HEK293 (cell line): ENCODE measurements around the gene BCAS2.

Experiments
- CTCF ChIA-PET: fragments of 350-600 bp; formaldehyde crosslinking; extraction: SDS; loops from one replicate; lab custom pipeline; 2021; ENCODE audit warnings: antibody characterized with exemption; lab: Yijun Ruan, JAX
- POLR2A ChIA-PET: fragments of 300-600 bp; formaldehyde crosslinking; extraction: SDS; loops from one replicate; lab custom pipeline; 2020; ENCODE audit warnings: antibody characterized with exemption, inconsistent platforms; lab: Yijun Ruan, JAX
- H3K27ac ChIP-seq: fragments of 200-500 bp; sonication (Bioruptor generic); 2 replicates; pipeline ENCODE4 v1.5.1; 2014; ENCODE audit warnings: low read depth, low read length, control low read depth, inconsistent platforms; ENCODE audit errors: extremely low read depth
- H3K36me3 ChIP-seq, 2 experiments: fragments of 200-500 bp in 1 of 2; sonication (Bioruptor generic) in 1 of 2; 1 replicate in 1 of 2; 2 replicates in 1 of 2; pipeline ENCODE4 v1.5.1; 2014 to 2017; ENCODE audit warnings: inconsistent platforms in 2 of 2, low read length in 2 of 2; ENCODE audit not compliant: control insufficient read depth in 2 of 2, insufficient read depth in 1 of 2
- H3K4me1 ChIP-seq: fragments of 200-500 bp; sonication (Bioruptor generic); 2 replicates; pipeline ENCODE4 v1.5.1; 2014; ENCODE audit warnings: mild to moderate bottlenecking, low read length, inconsistent platforms; ENCODE audit not compliant: control insufficient read depth, insufficient read depth
- H3K4me3 ChIP-seq: 2 replicates; pipeline ENCODE4 v1.5.1; 2011; ENCODE audit warnings: low read depth, mild to moderate bottlenecking, control low read depth, low read length, moderate library complexity
- H3K9me3 ChIP-seq: fragments of 200-500 bp; sonication (Bioruptor generic); 2 replicates; pipeline ENCODE4 v1.5.1; 2014; ENCODE audit warnings: low read depth, low read length, inconsistent platforms; ENCODE audit not compliant: control insufficient read depth, insufficient read depth
- EGR2 ChIP-seq: fragments of 450-650 bp; formaldehyde crosslinking; IDR thresholded peaks from 2 replicates; pipeline ENCODE4 v1.5.1; 2016; ENCODE audit warnings: low read depth, missing biosample characterization, missing genetic modification characterization
- HOXA7 ChIP-seq: sonication (generic); formaldehyde crosslinking; IDR thresholded peaks from 2 replicates; pipeline ENCODE4 v1.8.1; 2022; ENCODE audit warnings: missing genetic modification reagents, borderline replicate concordance
- HOXC10 ChIP-seq: sonication (generic); formaldehyde crosslinking; IDR thresholded peaks from 2 replicates; pipeline ENCODE4 v1.8.1; 2023; ENCODE audit warnings: mild to moderate bottlenecking, missing genetic modification reagents
- OVOL3 ChIP-seq: fragments of 450-650 bp; formaldehyde crosslinking; IDR thresholded peaks from 2 replicates; pipeline ENCODE4 v1.5.1; 2016; ENCODE audit warnings: missing biosample characterization, missing genetic modification characterization
- PRDM1 ChIP-seq: fragments of 450-650 bp; formaldehyde crosslinking; IDR thresholded peaks from 2 replicates; pipeline ENCODE4; 2016; ENCODE audit warnings: missing biosample characterization, missing genetic modification characterization
- SCRT1 ChIP-seq: fragments of 450-650 bp; formaldehyde crosslinking; IDR thresholded peaks from 2 replicates; pipeline ENCODE4 v1.5.1; 2016; ENCODE audit warnings: missing biosample characterization, missing genetic modification characterization, borderline replicate concordance
- SP3 ChIP-seq: fragments of 450-650 bp; formaldehyde crosslinking; IDR thresholded peaks from 2 replicates; pipeline ENCODE4 v1.5.1; 2016; ENCODE audit warnings: missing biosample characterization, missing genetic modification characterization
- ZBTB44 ChIP-seq: fragments of 450-650 bp; IDR thresholded peaks from 2 replicates; pipeline ENCODE4 v1.5.1; 2018; ENCODE audit warnings: missing biosample characterization, mild to moderate bottlenecking, missing genetic modification characterization
- ZFP3 ChIP-seq: fragments of 450-650 bp; formaldehyde crosslinking; IDR thresholded peaks from 2 replicates; pipeline ENCODE4 v1.5.1; 2016; ENCODE audit warnings: low read depth, missing biosample characterization, missing genetic modification characterization
- ZFP69B ChIP-seq: fragments of 450-650 bp; formaldehyde crosslinking; IDR thresholded peaks from 2 replicates; pipeline ENCODE4 v1.5.1; 2016; ENCODE audit warnings: missing biosample characterization, missing genetic modification characterization
- ZNF112 ChIP-seq: fragments of 450-650 bp; formaldehyde crosslinking; IDR thresholded peaks from 2 replicates; pipeline ENCODE4 v1.5.0; 2017; ENCODE audit warnings: missing biosample characterization, missing genetic modification characterization
- ZNF280C ChIP-seq: fragments of 450-650 bp; formaldehyde crosslinking; IDR thresholded peaks from 2 replicates; pipeline ENCODE4 v1.5.1; 2016; ENCODE audit warnings: missing biosample characterization, missing genetic modification characterization
- ZNF280D ChIP-seq: fragments of 450-650 bp; formaldehyde crosslinking; IDR thresholded peaks from 2 replicates; pipeline ENCODE4 v1.5.1; 2016; ENCODE audit warnings: missing biosample characterization, missing genetic modification characterization
- ZNF354C ChIP-seq: fragments of 450-650 bp; formaldehyde crosslinking; IDR thresholded peaks from 2 replicates; pipeline ENCODE4 v1.5.1; 2016; ENCODE audit warnings: missing biosample characterization, missing genetic modification characterization, low read depth, borderline replicate concordance
- ZNF473 ChIP-seq: fragments of 450-650 bp; formaldehyde crosslinking; IDR thresholded peaks from 2 replicates; pipeline ENCODE4 v1.5.1; 2017; ENCODE audit warnings: missing biosample characterization, missing genetic modification characterization
- ZNF530 ChIP-seq: fragments of 450-650 bp; formaldehyde crosslinking; IDR thresholded peaks from 2 replicates; pipeline ENCODE4 v1.5.1; 2016; ENCODE audit warnings: low read depth, missing biosample characterization, missing genetic modification characterization
- ZNF571 ChIP-seq: fragments of 450-650 bp; formaldehyde crosslinking; IDR thresholded peaks from 2 replicates; pipeline ENCODE4 v1.5.0; 2017; ENCODE audit warnings: missing biosample characterization, missing genetic modification characterization
- ZNF623 ChIP-seq: fragments of 450-650 bp; formaldehyde crosslinking; IDR thresholded peaks from 2 replicates; pipeline ENCODE4 v1.5.1; 2016; ENCODE audit warnings: missing biosample characterization, missing genetic modification characterization
- ZNF624 ChIP-seq: fragments of 450-650 bp; formaldehyde crosslinking; IDR thresholded peaks from 2 replicates; pipeline ENCODE4 v1.5.1; 2017; ENCODE audit warnings: missing biosample characterization, missing genetic modification characterization
- ZNF664 ChIP-seq: fragments of 450-650 bp; formaldehyde crosslinking; IDR thresholded peaks from 2 replicates; pipeline ENCODE4 v1.5.1; 2016; ENCODE audit warnings: missing biosample characterization, missing genetic modification characterization
- ZNF670 ChIP-seq: fragments of 450-650 bp; formaldehyde crosslinking; IDR thresholded peaks from 2 replicates; pipeline ENCODE4 v1.5.1; 2016; ENCODE audit warnings: missing biosample characterization, missing genetic modification characterization, low read depth
- ZNF677 ChIP-seq: fragments of 450-650 bp; IDR thresholded peaks from 2 replicates; pipeline ENCODE4 v1.5.0; 2018; ENCODE audit warnings: missing biosample characterization, mild to moderate bottlenecking, missing genetic modification characterization, moderate library complexity
- ZNF747 ChIP-seq: fragments of 450-650 bp; formaldehyde crosslinking; IDR thresholded peaks from 2 replicates; pipeline ENCODE4 v1.5.1; 2016; ENCODE audit warnings: missing biosample characterization, missing genetic modification characterization
- ZNF792 ChIP-seq: fragments of 450-650 bp; formaldehyde crosslinking; IDR thresholded peaks from 2 replicates; pipeline ENCODE4 v1.5.1; 2016; ENCODE audit warnings: missing biosample characterization, missing genetic modification characterization
- TF ChIP-seq, protein P1 (sequence below): fragments of 450-650 bp; formaldehyde crosslinking; IDR thresholded peaks from 2 replicates; pipeline ENCODE4 v1.5.1; 2016; ENCODE audit warnings: missing biosample characterization, missing genetic modification characterization
- TF ChIP-seq, protein P2 (sequence below): fragments of 450-650 bp; formaldehyde crosslinking; IDR thresholded peaks from 2 replicates; pipeline ENCODE4 v1.5.1; 2017; ENCODE audit warnings: missing biosample characterization, missing genetic modification characterization

The BCAS2 gene

GRCh38 chr1:114594046-114594445, 12.6 kb upstream of the BCAS2 start:
- H3K4me3 ChIP-seq: no peak overlapping the region
- TF ChIP-seq ZNF677 (tag by site-specific recombination) (no peak), ZNF792 (tag by site-specific recombination) (no peak), ZNF571 (tag by site-specific recombination) (no peak), EGR2 (no peak), ZNF670 (tag by site-specific recombination) (no peak), SCRT1 (no peak), ZNF530 (no peak), ZNF664 (no peak), ZNF624 (tag by site-specific recombination) (no peak), ZFP3 (no peak), ZFP69B (tag by site-specific recombination) (no peak), ZNF354C (tag by site-specific recombination) (no peak), ZNF473 (tag by site-specific recombination) (no peak), HOXC10 (no peak), ZNF112 (tag by site-specific recombination) (no peak), PRDM1 (no peak), ZNF747 (tag by site-specific recombination) (no peak), SP3 (tag by site-specific recombination) (no peak), OVOL3 (no peak)
- TF ChIP-seq, protein P1, sequence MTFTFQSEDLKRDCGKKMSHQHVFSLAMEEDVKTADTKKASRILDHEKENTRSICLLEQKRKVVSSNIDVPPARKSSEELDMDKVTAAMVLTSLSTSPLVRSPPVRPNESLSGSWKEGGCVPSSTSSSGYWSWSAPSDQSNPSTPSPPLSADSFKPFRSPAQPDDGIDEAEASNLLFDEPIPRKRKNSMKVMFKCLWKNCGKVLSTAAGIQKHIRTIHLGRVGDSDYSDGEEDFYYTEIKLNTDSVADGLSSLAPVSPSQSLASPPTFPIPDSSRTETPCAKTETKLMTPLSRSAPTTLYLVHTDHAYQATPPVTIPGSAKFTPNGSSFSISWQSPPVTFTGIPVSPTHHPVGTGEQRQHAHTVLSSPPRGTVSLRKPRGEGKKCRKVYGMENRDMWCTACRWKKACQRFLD (tag by site-specific recombination): no peak
- H3K27ac ChIP-seq: no peak overlapping the region
- H3K9me3 ChIP-seq: no peaks in the 10 kb centered on the region
- no peaks in the 10 kb centered on the region for H3K4me1 ChIP-seq
- CTCF ChIA-PET: interaction anchor here (0.6 kb wide), 1 partner anchor 20 kb away, joined by 4 read pairs; no protein-coding TSS in a partner anchor
- peaks cover 20 to 42% of the 10 kb centered on the region in 2 experiments for H3K36me3 ChIP-seq
- POLR2A ChIA-PET: no interaction called here

DNA sequence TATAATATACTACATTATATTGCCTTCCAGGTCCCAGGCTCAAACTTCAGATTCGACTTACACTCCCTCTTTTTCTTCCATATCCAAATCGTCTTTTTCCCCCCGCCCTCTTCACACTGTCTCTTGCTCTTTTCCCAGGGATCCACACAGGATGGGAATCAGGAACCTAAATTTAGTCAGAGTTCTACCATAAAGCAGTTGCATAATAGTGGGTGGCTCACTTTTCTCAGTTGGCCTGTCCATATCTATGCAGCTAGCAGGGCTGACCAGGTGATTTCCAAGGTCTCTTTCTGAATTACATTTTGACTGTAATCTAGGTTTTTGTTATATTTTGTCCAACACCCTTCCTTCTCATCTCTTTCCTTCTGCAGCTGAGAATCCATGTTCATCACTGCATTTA, 7.7 kb upstream of the BCAS2 start:
- TF ChIP-seq HOXA7 (no peak), ZNF677 (tag by site-specific recombination) (no peak), ZNF280D (tag by site-specific recombination) (no peak), ZNF280C (tag by site-specific recombination) (no peak), SP3 (tag by site-specific recombination) (no peak), ZBTB44 (tag by site-specific recombination) (no peak), ZNF623 (no peak)
- TF ChIP-seq, protein P2, sequence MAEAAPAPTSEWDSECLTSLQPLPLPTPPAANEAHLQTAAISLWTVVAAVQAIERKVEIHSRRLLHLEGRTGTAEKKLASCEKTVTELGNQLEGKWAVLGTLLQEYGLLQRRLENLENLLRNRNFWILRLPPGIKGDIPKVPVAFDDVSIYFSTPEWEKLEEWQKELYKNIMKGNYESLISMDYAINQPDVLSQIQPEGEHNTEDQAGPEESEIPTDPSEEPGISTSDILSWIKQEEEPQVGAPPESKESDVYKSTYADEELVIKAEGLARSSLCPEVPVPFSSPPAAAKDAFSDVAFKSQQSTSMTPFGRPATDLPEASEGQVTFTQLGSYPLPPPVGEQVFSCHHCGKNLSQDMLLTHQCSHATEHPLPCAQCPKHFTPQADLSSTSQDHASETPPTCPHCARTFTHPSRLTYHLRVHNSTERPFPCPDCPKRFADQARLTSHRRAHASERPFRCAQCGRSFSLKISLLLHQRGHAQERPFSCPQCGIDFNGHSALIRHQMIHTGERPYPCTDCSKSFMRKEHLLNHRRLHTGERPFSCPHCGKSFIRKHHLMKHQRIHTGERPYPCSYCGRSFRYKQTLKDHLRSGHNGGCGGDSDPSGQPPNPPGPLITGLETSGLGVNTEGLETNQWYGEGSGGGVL (tag by site-specific recombination): no peak
- H3K4me3 ChIP-seq: no peak overlapping the region
- no peaks in the 10 kb centered on the region for H3K9me3 ChIP-seq
- H3K27ac ChIP-seq: no peak overlapping the region
- CTCF ChIA-PET: no interaction called here
- peaks cover 15 to 35% of the 10 kb centered on the region in 2 experiments for H3K36me3 ChIP-seq
- POLR2A ChIA-PET: no interaction called here
- H3K4me1 ChIP-seq: no peaks in the 10 kb centered on the region
